HEK293T (cell line): Measurements from ENCODE around the gene ANKFY1.
"Not testable (repeated sequence)": the region's sequence is repeated elsewhere in the genome, so short reads cannot be mapped to it uniquely, and the experiment has no call there.

Experiments
- CTCF ChIA-PET: fragments of 350-600 bp; formaldehyde crosslinking; extraction: SDS; loops from one replicate; lab custom pipeline; 2021; ENCODE audit warnings: antibody characterized with exemption, inconsistent platforms; lab: Yijun Ruan, JAX
- POLR2A ChIA-PET: fragments of 350-600 bp; formaldehyde crosslinking; extraction: SDS; loops from one replicate; lab custom pipeline; 2020; ENCODE audit warnings: antibody characterized with exemption, inconsistent platforms; lab: Yijun Ruan, JAX
- DNase-seq: peaks from one replicate; pipeline ENCODE4 v3.0.0; 2012; ENCODE audit warnings: mixed read lengths; ENCODE audit errors: extremely low spot score
- ARNT ChIP-seq: fragments of 450-650 bp; IDR thresholded peaks from 2 replicates; pipeline ENCODE4 v1.6.1; 2017; ENCODE audit warnings: mild to moderate bottlenecking
- BHLHE40 ChIP-seq: fragments of 450-650 bp; IDR thresholded peaks from 2 replicates; pipeline ENCODE4 v1.6.1; 2016; ENCODE audit warnings: mild to moderate bottlenecking, moderate library complexity, borderline replicate concordance
- CTBP1 ChIP-seq: fragments of 450-650 bp; IDR thresholded peaks from 2 replicates; pipeline ENCODE4 v1.6.1; 2016; ENCODE audit warnings: borderline replicate concordance
- ELF4 ChIP-seq: fragments of 450-650 bp; IDR thresholded peaks from 2 replicates; pipeline ENCODE4 v1.6.1; 2017; ENCODE audit warnings: antibody characterized with exemption
- FOXA1 ChIP-seq: fragments of 450-650 bp; IDR thresholded peaks from 2 replicates; pipeline ENCODE4 v1.6.1; 2016; ENCODE audit warnings: mild to moderate bottlenecking
- FOXK2 ChIP-seq: fragments of 450-650 bp; IDR thresholded peaks from 2 replicates; pipeline ENCODE4 v1.6.1; 2016; ENCODE audit warnings: mild to moderate bottlenecking
- FOXM1 ChIP-seq: fragments of 450-650 bp; IDR thresholded peaks from 2 replicates; pipeline ENCODE4 v1.6.1; 2017; ENCODE audit warnings: mild to moderate bottlenecking, borderline replicate concordance
- HDGF ChIP-seq: fragments of 450-650 bp; IDR thresholded peaks from 2 replicates; pipeline ENCODE4 v1.6.1; 2017; ENCODE audit warnings: antibody characterized with exemption, borderline replicate concordance
- L3MBTL2 ChIP-seq: fragments of 450-650 bp; conservative IDR thresholded peaks from 2 replicates; pipeline ENCODE4 v1.6.1; 2016; ENCODE audit warnings: mild to moderate bottlenecking
- LEF1 ChIP-seq: fragments of 450-650 bp; IDR thresholded peaks from 2 replicates; pipeline ENCODE4 v1.6.1; 2017; ENCODE audit warnings: mild to moderate bottlenecking, borderline replicate concordance
- NFRKB ChIP-seq: fragments of 450-650 bp; IDR thresholded peaks from 2 replicates; pipeline ENCODE4 v1.6.1; 2016; ENCODE audit warnings: mild to moderate bottlenecking, moderate library complexity
- SP1 ChIP-seq: fragments of 450-650 bp; IDR thresholded peaks from 2 replicates; pipeline ENCODE4 v1.6.1; 2017
- SUZ12 ChIP-seq: fragments of 450-650 bp; IDR thresholded peaks from 2 replicates; pipeline ENCODE4 v1.6.1; 2016; ENCODE audit warnings: mild to moderate bottlenecking
- TARDBP ChIP-seq: fragments of 450-650 bp; IDR thresholded peaks from 2 replicates; pipeline ENCODE4 v1.6.1; 2016
- ZNF384 ChIP-seq: fragments of 450-650 bp; IDR thresholded peaks from 2 replicates; pipeline ENCODE4 v1.6.1; 2016
- TF ChIP-seq, protein P1 (sequence below): fragments of 450-650 bp; IDR thresholded peaks from 2 replicates; pipeline ENCODE4 v1.6.1; 2016

ANKFY1 gene

DNA sequence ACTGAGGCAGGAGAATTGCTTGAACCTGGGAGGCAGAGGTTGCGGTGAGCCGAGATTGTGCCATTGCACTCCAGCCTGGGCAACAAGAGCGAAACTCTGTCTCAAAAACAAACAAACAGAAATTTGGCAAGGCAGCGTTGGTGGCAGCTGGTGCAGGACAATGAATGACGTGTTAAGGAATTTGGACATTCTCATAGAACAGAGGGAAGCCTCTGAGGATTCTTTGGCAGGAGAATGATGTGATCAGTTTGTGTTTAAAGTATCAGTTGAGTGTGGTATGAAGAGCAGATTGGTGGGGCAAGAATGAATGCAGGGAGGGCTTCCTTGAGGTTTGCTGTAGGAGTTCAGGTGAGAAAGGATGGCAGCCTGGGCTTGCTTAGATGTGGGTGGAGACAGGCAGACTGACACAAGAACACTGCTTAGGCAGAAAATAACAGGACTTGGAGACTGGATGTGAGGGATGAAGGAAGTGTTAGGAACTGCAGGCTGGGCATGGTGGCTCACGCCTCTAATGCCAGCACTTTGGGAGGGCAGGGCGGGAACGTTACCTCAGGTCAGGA lies 115.9 kb downstream of the ANKFY1 start:
- TF ChIP-seq NFRKB (no peak), L3MBTL2 (no peak), ELF4 (no peak), FOXK2 (no peak), CTBP1 (no peak), FOXA1 (no peak), SUZ12 (no peak), HDGF (no peak), LEF1 (no peak), SP1 (no peak)
- TF ChIP-seq, protein P1, sequence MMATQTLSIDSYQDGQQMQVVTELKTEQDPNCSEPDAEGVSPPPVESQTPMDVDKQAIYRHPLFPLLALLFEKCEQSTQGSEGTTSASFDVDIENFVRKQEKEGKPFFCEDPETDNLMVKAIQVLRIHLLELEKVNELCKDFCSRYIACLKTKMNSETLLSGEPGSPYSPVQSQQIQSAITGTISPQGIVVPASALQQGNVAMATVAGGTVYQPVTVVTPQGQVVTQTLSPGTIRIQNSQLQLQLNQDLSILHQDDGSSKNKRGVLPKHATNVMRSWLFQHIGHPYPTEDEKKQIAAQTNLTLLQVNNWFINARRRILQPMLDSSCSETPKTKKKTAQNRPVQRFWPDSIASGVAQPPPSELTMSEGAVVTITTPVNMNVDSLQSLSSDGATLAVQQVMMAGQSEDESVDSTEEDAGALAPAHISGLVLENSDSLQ: no peak
- ChIA-PET POLR2A (no interaction called here), CTCF (no interaction called here)
- DNase-seq: no peak

DNA sequence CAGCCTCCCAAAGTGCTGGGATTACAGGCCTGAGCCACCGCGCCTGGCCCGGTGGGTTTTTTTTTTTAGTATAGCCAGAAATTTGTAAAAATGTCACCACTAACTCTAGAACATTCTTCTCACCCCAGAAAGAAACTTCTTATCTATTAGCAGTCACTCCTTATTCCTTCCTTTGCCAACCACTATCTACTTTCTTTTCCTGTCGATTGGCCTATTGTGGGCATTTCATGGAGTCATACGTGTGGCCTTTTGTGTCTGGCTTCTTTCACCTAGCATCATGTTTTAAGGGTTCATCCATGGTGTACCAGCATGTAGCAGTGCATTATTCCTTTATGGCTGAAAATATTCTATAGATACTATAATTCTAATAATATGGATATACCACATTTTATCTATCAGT lies 117.1 kb downstream of the ANKFY1 start:
- POLR2A ChIA-PET: interaction anchor here (4.6 kb wide), 1 partner anchor 12 kb away, joined by 145 read pairs; no protein-coding TSS in a partner anchor
- CTCF ChIA-PET: no interaction called here
- TF ChIP-seq CTBP1 (no peak), NFRKB (no peak), HDGF (no peak), L3MBTL2 (no peak), FOXK2 (no peak), ZNF384 (no peak), BHLHE40 (no peak), FOXA1 (no peak), TARDBP (no peak), ARNT (no peak), SP1 (no peak), SUZ12 (no peak), ELF4 (no peak), LEF1 (no peak), FOXM1 (no peak)
- TF ChIP-seq, protein P1: no peak
- DNase-seq: no peak

DNA sequence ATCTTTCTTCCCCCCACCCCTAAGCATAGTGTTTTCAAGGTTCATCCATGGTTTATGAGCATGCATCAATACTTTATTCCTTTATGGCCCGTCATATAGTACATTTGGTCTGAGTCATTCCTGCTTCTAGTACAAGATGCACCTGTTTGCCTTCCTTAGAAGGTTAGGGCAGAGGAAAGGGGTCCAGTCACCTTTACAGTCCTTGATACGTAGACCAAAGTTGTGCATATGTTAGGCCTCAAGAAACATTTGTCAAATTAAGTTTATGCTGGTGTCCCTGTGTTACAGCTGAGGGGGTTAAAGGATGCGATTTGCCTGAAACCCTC lies 119.4 kb downstream of the ANKFY1 start:
- no peak for DNase-seq
- no peak for TF ChIP-seq FOXK2
- ChIA-PET POLR2A (interaction anchor here (0.7 to 4.6 kb wide), 8 partner anchors 9 to 254 kb away, joined by 3 to 145 read pairs (median 6); no protein-coding TSS in a partner anchor), CTCF (interaction anchor here (0.6 kb wide), 1 partner anchor 15 kb away, joined by 3 read pairs; no protein-coding TSS in a partner anchor)

DNA sequence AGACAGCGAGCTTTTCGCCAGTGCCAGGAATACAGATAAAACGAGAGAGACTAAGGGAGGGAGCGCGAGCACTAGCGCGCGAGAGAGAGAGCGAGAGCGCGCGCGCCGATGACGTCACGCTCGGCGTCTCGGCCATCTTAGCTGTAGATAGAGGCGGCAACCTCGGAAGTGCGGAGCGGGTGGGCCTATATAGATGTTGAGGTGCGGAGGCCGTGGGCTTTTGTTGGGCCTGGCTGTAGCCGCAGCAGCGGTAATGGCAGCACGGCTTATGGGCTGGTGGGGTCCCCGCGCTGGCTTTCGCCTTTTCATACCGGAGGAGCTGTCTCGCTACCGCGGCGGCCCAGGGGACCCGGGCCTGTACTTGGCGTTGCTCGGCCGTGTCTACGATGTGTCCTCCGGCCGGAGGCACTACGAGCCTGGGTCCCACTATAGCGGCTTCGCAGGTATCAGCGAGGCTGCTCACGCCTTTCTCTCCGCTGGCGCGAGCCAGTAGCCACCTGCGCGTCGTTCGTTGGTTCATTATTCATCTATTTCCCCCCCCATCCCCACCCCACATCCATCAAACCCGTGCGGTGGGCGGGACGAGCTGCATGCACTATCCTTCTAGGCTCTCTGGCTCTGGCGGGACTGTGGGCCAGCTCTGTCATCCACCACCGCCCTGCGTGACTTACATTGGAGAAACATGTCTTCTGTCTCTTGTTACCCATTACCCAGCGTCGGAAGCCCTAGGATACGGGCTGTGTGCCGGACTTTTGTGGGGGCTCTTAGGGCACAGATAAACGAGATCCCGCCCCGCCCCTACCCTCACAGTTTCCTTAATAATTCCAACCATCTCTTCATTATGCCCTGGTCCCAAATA lies 120.0 kb downstream of the ANKFY1 start:
- DNase-seq: peak; percentile 85
- ChIA-PET CTCF (interaction anchor here (0.6 to 0.7 kb wide), 2 partner anchors 16 to 86 kb away, joined by 3 to 5 read pairs; no protein-coding TSS in a partner anchor), POLR2A (interaction anchor here (0.7 to 4.6 kb wide), 16 partner anchors 9 to 355 kb away, joined by 3 to 145 read pairs (median 4); no protein-coding TSS in a partner anchor)
- TF ChIP-seq, protein P1: peak; percentile 79
- no peak for TF ChIP-seq FOXK2
- no peak for TF ChIP-seq ZNF384
- TF ChIP-seq ELF4: peak; percentile 29; the same call in 1 of the 2 replicates
- no peak for TF ChIP-seq BHLHE40
- TF ChIP-seq TARDBP: no peak
- TF ChIP-seq FOXM1: no peak
- no peak for TF ChIP-seq LEF1
- peak; percentile 53 for TF ChIP-seq L3MBTL2

DNA sequence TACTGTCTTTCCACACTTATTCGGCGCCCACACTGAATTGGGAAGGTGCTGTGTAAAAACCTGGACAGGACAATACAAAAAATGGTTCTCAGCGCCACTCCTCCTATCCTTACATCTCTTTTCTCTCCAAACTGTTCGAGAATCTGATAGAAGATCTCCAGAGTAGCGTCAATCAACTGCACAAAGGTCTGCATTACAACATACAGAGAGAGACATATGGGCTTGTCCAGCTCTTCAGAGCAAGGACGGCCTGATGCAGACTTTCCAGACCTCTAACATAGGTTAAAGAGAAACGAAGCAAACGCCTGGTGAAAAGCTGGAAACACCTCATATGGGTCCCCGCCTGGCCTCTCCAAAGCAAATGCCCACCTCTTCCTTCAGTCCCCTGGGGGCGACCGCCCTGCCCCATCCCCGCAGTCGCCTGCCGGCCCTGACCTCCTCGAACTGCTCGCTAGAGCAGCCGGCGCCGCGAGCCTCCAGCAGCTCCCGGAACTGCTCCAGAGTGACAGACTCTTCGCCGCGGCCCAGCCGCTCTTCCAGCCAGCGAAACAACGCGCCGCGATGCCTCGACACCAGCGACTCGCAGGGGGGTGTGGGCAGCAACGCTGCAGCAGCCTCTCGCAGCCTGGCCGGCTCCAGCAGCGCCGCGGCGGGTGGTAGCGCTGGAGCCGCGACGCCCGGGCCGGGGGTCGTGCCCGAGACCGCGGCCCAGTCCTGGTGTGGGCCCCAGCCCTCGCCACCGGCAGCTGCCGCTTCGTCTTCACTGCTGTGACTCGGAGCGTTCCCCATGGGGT lies 121.5 kb downstream of the ANKFY1 start:
- DNase-seq: peak; percentile 44
- TF ChIP-seq TARDBP (no peak), LEF1 (no peak), CTBP1 (no peak), FOXA1 (no peak), SUZ12 (no peak), SP1 (no peak), ARNT (no peak), NFRKB (no peak), ZNF384 (no peak)
- ChIA-PET POLR2A (interaction anchor here (0.6 to 4.6 kb wide), 12 partner anchors 7 to 353 kb away, joined by 3 to 145 read pairs (median 5); no protein-coding TSS in a partner anchor), CTCF (interaction anchor here (0.6 kb wide), 1 partner anchor 22 kb away, joined by 5 read pairs; no protein-coding TSS in a partner anchor)

DNA sequence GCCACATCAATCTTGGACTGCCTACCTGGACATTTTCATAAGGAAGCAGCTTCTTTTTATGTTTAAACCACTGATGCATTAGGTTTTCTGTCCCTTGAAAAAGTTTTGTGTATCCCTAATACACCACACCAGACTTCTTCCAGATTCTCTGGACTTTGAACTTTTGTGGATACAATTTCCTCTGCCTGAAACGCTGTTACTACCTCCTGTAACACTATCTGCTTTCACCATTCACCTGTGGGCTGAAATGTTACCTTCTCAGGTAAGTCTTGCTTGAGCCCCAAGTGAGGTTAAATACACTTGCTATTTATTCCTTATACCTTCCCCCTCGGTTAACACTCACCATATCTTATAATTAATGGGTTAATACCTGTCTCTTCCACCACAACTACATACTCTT lies 123.7 kb downstream of the ANKFY1 start:
- CTCF ChIA-PET: no interaction called here
- POLR2A ChIA-PET: no interaction called here
- TF ChIP-seq TARDBP (no peak), FOXK2 (no peak), HDGF (no peak)
- TF ChIP-seq, protein P1: no peak
- no peak for DNase-seq

DNA sequence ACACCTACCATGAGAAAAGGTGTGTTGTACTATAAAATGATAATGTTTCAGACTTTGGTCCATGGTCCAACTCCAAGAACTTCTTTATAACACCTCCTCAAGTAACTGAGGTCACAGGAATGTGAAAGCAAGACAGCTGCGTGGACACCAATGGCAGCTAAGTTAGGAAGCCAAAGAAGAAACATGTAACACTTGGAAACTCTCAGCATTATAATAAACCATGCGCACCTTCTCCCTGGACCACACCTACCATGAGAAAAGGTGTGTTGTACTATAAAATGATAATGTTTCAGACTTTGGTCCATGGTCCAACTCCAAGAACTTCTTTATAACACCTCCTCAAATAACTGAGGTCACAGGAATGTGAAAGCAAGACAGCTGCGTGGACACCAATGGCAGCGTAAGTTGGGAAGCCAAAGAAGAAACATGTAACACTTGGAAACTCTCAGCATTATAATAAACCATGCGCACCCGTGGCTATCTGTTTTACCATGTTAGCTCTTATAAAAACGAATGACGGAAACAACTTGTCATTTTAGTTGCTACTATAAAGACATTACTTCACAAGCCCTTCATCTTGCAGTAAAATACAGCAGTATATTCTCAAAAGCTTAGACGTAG lies 124.8 kb downstream of the ANKFY1 start:
- DNase-seq, POLR2A ChIA-PET: not testable (repeated sequence)
- CTCF ChIA-PET: interaction anchor here (0.7 kb wide), 1 partner anchor 133 kb away, joined by 3 read pairs; no protein-coding TSS in a partner anchor
